Stimulated activated CD8-positive, alpha-beta memory T cell treated with anti-CD3 and anti-CD28 coated beads, Interleukin-7, amount 100 ng/mL, for 24 hours (primary cell): ENCODE results near the gene EBF3.

Experiments
- DNase-seq: peaks from one replicate; pipeline ENCODE4 v3.0.0-alpha.2; 2020; ENCODE audit warnings: low read depth

The EBF3 gene

DNA sequence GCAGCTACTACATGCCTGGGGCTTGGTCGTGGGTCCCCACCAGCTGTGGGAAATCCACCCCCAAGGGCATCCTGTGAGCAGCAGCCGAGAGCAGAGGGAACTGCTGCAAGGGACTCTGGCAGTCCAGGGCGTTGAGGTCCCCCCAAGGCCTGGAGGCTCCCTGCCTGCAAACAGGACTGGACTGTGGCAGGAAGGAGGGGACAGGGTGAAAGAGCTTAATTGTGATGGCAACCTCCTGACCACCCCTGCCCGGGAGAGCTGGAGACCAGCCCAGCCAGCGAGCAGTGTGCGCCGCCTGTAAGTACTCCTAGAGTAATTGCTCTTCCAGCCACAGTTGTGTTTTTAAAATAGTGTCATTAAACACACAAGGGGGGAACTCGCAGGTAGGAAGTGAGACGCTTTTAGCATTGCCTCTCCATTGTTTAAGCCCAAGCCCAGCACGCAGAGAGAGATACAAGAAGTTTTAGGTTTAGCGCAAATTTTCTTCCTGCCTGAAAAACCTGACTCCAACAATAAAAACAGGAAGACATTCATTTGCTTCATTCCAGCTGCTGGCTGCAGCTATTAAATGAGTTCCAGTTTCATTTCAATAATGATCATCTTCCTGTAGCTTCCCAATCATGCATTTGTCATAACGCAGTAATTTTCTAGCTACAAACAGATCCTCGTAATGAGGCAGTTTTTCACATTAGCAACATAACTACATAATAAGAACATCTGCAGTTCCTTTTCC, 111.1 kb downstream of the EBF3 start:
- DNase-seq = no peak

DNA sequence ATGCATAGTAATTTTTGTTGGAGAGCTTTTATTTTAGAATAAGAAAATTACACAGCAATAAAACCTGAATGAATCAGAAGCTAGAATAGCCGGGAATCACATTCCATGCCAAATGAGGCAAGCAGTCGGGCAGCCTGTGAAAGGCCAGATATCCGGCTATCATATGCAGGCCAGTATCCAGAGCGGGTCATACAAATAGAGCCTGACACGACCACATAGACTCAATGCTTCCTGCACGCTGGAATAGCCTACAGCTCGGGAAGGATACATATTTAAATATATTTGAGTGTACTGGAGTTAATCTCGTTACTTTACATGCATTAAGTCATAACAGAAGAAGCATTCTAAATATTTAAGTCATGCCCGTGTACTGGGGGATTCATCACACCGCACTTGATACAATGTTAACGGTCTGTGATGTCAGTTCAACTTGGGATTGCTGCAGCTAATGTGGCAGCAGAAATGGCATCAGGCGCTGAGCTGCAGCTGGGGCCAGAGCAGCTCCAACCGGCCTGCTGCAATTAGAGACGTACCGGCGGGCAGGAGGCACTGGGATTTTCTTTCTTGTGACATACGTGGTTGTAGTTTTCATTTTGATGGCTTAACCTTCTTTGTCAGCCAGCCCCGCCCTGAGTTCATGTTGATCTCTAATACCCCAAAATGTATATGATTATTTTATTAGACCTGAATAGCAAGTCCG, 112.0 kb downstream of the EBF3 start:
- no peak for DNase-seq

DNA sequence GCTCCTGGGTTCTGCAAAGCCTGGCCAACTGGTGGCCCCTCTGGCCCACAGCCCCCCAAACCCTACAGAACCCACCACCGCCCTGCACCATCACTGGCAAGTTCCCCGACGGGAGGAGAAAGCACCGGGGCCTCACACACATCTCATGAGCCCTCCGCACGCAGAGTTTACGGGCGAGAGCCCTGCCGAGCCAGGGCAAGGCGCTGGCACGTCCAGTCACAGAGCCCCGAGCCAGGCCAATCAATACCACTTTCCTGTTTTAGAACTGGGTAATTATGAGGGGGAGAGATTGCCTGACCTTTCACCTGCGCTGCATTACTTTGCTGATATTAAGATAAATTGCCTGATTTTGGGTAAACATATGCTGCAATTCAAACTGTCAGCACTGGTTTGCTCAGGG, 113.3 kb downstream of the EBF3 start:
- no peak for DNase-seq

DNA sequence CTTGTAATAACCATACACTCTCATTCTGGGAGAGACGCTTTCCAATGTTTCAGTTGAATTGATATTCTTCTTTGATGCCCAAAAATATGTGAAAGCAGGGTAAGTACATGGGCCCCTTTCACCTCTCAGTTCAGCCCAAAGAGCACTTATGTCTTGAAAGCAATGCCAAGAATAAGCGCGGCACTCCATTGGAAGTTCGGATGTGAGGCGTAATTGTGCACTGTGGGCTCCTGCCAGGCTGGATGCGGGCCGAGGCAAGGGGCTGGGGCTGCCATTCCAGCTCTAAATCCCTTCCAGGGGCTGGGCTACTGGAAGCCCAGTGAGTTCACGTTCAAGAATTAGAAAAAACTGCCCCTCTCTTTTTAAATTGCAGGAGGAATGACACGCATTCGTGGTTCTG, 113.8 kb downstream of the EBF3 start:
- no peak for DNase-seq

DNA sequence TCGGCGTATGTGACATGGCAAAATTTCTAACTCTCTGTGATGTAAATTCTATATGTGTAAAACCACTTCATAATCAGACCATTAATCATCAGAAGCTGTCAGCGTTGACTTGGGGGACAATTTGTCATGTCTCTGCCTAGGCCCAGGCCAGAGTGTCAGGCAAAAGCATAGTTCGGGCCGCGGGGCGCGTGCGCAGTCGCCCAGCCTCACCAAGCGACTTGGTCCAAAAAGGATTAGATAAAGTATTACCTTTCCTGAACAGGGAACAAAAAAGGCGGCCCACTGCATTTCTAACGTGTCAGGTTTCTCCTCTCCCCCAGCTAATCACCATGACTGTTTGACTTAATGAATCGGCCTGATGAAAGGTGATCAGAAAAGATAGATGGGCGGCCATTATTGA, 114.2 kb downstream of the EBF3 start:
- DNase-seq = no peak

DNA sequence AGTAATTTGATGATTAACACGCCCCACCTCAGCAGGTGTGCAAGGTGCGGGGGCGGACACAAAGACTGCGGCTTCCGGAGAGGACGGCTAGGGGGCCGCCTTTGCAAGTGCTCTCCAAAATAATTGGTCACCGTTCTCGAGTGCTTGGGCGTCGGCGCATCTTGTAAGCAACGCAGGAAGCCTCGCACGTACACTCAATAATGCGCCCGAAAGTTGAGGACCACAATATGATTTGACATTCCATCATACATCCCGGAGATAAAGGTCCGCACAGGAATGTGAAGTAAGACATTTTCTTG, 114.7 kb downstream of the EBF3 start:
- no peak for DNase-seq

DNA sequence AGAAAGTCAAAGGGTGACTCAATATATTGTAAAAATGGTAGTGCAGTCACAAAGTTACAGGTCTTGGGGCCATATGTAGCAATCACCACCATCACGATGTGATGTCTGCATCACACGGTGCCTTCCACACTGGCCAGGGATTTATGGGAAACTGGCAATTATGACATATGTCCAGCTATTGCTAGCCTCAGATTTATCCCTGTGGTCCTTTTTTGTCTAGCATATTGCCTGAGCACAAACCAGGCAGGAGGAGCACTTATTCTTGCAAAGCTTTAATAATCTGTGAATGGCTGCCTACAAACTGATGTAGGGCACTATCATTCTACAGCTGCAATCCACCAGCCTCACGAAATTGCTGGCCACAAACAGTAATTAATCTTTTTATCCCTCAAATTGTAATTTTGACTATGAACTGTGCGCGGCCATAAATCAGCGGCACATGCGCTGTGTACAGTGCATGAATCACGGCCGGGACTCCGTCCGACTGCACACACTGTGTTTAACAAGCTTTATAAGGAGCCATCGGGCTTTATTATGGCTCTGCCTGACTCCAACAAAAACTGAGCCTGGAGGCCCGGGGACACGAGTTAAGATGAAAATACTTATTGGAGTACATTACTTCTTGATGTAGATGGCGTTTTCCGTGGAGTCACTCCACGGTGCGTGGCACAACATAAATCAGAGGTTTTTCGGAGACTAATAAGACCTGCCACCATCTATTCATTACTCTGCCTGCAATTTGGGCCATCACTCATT, 115.2 kb downstream of the EBF3 start:
- DNase-seq = no peak

DNA sequence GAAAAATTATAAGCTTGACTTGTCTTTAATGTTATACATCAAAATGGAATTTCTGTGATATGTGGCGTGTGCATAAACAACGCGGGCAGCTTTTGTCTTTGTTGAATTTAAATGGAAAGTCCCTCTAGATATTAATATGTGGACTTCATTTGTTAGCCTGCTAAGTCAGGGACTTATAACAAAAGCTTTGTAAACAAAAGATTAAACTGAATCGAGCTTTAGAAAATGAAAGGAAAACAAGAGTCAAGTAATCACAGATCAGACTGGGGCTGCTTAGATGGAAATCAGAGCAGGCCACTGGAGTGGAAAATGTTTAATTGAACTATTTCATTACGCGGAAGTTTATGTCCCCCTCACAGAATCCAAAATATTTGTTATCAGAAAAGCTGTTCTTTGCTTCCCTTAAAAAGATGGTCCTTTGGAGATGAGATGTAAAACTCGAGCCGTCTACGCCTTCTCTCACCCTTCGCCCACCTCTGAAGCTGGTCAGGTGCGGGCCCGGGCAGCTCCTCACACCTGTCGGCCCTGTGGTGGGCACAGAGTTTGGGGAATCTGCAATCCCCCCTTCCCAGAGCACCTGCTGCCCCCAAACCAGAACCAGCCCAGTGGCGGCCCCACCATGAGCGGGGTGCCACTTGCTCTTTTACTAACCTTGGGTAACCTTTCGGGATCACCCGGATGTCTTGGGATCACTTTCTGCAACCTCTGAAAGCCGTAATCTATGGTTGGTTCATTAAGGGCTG, 116.2 kb downstream of the EBF3 start:
- DNase-seq = no peak

DNA sequence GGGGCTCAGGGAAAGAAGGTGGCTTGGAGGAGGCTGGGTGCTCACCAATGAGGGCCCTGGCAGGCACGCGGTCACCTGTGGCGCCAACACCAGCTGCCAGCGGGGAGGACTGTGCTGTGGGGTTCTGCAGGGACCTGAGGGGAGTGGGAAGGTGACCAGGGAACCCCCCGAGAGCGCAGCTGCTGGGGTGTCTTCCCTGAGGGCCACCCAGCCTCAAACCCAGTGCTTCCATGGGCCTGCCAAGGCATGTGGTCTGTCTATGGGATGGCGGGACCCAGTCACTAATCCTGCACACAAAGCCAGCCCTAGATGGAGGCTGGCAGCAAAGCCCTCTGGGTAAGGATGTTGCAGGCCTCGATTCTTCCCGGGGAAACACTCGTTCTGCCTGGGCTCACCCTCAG, 117.1 kb downstream of the EBF3 start:
- no peak for DNase-seq

DNA sequence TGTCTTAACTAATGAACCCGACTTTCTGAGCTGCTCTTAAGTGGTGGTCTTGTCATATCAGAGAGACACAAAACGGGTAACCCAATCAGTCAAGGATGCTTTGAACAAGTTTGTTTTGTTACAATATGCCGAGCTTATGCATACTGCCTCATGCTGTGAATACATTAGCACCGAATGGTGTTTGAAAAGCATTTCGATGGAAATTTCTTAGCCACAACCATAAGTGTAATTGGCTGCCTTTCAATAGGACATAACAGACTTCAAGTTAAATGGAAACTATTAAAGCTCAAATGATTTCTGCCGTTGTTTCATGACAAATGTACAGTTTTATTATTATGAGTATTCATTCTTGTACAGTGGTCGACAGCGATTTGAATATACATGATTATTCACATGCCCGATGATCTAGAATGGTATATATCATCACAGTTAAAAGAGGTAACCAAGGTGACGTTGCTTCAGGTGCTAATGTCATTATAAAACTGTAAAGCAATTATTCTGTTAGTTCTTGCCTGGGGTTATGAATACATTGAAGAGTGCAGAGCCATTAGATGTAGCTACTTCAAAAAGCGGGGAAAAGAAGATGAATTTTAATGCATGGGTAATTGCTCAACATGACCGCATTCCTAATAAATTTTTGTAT, 118.8 kb downstream of the EBF3 start:
- no peak for DNase-seq

DNA sequence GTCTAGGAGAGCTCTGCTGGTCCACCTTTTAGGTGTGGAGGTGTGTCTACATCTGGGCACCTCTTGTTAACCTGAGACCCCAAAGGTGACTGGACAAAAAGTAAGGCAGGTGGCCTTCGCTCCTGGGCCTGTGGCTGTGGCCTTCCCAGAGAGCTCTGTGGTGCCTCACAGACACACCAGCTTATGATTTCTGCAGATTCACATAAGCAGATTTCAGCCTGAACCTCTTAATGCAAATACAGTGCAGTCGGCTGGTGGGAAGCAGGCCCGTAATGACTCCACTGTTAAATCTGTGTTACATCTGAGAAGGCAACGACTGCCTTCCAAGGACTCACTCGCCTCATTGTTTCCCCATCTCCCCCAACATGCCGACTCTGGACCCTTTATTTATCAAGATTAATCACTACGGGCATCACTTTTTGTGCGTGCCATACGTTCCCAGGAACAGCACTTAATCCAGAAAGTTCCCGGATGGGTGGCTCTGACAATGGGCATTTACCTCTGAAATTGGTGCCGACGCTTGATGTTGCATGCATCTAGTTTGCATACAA, 119.8 kb downstream of the EBF3 start:
- no peak for DNase-seq

DNA sequence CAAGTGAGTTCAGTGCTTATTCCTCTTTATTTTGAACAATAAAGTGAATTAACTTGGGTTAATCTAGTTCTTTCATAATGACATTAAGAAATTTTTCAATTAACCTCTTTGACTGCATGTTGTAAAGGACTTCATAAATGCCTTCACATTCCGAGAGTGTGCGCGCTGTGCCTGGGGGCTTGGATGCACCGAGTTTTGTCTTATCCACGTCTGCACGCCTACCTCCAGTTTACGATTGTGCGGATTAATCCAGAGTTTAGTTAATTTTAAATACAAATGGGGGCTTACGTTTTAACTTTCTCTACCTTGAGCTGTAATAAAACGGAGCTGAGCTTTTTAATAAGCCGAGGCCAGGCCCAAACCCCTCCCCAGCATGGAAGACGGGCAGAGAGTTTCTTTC, 120.4 kb downstream of the EBF3 start:
- no peak for DNase-seq

DNA sequence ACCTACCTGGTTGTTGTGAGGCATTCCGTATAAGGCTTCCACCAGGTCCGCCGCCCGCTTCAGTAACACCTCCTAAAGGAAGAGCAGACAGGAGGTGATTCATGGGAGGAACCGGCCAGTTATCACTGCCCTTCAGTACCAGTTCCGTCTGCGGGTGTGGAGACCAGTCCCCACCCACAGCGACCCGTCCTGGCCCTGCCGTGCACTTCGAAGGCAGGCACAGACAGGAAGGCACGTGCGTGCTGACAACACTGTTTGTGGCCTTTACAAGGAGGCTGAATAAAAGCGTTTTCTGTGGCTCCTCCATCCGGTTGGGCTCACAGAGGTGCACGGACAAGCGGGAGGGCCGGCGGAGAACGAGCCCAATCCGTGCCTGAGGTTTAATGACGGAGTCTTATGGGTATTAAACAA, 120.9 kb downstream of the EBF3 start:
- no peak for DNase-seq

DNA sequence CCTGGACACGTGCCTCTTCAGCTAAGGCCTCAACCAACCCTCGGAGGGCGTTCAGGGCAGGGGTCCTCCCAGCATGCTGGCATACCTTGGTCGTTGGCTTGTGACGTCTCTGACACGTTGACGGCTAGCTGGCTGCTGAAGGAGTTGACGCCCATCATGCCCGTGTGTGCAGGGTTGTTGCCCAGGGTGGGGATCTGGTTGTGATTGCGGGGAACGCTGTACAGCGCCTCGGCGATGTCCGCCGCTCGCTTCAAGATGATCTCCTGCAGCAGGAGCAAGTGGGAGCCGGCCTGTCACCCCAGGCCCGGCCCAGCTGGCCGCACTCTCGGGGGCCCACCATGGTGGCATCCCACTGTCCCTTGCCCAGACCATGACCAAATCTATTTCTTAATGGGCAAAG, 122.0 kb downstream of the EBF3 start:
- DNase-seq = no peak

DNA sequence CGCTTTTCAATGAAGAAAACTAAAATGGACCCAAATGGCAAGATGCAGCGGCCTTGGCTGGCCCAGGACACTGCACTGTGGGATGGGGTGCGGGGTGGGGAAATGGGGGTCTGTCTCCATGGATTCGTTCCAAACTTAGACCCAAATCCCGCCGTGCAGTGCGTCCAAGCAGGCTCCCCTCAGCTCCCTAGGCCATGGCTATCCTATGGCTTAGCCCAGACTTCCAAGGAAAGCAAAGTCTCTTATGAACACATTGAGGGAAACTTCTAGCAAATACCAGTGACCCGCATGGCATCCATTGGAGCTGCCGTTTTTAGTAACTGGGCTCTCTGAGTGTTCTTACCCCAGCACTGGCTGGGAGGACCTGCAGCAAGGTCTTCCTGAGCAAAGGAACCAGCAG, 122.5 kb downstream of the EBF3 start:
- DNase-seq = no peak

DNA sequence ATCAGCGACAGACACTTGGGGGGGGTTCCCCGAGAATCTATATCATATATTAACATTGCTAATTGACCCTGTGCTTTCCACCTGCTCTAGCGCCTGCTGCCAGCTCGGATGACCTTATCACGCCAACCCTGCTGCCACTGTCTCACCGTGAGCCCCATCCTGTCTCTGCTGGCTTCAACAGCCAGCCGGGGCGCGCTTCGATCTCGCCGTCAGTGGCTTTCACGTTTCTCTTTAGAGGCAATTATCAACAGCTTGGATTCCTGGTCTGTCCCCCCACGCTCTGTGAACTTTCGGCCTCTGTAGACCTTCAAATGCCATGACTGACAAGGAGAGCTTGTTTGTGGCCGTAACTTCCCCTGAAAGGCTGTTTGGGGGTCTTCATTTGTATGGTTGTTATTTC, 123.0 kb downstream of the EBF3 start:
- DNase-seq = no peak

DNA sequence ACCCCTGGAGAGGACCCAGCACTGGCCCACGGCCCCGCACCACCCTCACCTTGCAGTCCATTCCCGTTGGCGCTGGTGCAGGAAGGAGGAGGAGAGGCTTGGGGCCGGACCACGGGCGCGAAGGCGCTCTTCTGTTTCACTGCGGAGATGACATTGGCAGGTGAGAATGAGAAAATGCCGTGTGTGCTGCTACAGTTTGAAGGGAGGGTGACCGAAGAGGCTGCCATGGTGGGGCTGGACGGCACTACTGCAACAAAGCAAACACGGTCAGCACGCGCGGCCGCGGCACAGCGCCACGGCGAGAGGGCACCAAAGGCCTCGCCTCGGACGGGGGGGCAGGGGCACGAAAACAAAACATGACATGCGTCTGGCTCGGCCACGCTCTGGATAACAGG, 123.9 kb downstream of the EBF3 start:
- no peak for DNase-seq

DNA sequence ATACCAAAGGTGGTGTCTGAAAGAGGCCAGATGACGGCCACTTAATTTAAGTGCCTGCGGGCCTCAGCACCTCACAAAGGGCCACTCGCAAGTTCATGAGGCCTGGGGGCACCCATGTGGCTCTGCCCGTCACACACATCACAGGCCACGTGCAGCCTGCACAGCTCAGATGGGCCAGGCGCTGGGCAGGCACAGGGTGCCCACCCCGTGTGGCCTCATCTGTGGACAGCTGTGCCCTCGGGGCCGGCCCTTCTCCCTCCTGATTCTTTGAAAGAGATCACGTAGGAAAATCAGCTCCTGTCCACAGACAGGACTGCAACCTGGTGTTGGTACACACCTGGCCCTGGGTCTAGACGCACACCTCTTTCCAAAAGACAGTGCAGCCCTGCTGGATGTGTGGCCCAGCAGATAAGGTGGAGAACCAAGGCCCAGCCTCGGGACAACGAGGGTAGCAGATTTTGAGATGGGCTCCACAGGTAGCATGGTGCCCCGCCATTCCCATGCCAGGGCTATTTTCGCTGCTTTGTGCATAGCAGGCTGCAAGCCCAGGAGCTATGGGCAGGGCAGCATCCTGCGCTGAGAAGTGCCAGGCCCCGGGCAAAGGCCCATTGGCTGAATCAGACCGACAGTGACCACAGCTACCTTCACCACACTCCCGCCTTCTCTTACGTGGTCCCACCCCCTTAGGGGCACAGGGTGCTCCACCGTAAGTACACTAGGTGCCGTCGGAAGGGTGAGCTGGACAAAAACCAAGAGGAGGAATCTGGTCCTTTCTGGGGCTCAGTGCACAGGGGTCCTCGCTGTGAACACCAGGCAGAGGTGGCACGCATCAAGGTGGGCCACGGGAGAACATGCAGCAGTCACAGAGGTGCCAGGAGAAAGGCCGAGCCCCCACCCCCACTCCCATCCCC, 124.5 kb downstream of the EBF3 start:
- DNase-seq = no peak

DNA sequence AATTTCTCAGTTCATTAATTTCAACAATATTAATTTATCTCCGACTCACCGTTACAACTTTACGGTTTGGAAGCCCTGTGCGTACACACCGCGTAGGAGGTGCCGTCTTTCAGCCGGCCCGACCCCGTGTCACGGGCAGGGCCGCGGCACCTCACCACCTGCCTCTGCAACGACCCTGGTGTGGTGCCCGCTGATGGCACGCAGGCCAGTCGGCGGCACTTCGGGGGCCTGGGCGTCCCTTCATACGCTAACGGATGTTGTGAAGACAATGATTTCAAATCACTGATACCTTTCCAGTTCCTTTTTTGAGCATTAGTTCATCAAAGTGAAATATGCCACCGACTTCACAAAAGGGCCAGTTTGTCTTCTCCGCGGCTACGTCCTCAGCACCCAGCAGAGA, 125.3 kb downstream of the EBF3 start:
- no peak for DNase-seq

DNA sequence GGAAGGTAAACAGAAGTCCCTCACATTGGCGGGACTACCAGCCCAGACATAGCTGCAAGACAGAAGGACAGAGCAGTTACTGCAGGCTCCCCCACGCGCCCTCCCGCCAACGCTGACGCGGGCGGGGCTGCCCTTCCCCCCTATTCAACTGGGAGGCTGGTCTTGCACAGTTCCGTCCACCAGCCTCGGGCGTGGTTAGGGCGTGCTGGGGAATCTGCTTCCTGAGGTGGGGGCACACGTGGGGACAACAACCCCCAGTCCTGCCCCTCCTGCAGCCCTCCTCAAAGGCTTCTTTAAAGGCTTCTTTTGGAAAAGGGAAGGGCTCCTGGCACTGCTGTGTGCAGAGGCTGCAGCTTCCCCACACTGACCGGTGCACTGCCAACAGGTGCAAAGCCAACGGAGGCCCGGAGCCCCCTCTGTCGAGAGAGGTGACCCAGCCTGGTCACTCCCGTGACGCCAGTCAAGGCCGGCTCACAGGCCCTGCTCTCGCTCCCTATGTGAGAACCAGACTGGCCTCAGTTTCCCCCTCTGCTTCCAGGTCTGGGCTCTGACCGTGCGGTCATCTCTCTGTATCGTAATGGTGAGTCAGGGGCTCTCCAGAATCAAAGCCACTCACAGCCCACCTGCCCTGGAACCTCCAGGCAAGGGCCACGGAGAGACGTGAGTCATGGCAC, 126.0 kb downstream of the EBF3 start:
- no peak for DNase-seq
